ENCODE results near the gene CCDC141. TPM values are rescaled to one million over a fixed set of nuclear protein-coding genes. Genes with fewer than 3 reads are reported as not detected.
"Not testable (repeated sequence)": the region's sequence is repeated elsewhere in the genome, so short reads cannot be mapped to it uniquely, and the experiment has no call there.

Gene CCDC141
- total and polyA plus RNA-seq, 5 experiments from 2014 or later, result 4.2 to 27.0 (median 12.0) TPM

- H3K27me3 Mint-ChIP-seq, result no peaks in the 10 kb centered on the region
- peaks cover 22 to 33% (median 26%) of the 10 kb centered on the region in 4 donors for H3K4me1 Mint-ChIP-seq
- POLR2A ChIA-PET, result interaction anchor here (0.8 to 2.0 kb wide), 6 partner anchors 10 to 65 kb away, joined by 3 to 29 read pairs (median 6); partner anchors contain the start of gene CCDC141
- peaks cover 8 to 32% (median 24%) of the 10 kb centered on the region in 3 donors for H3K36me3 Mint-ChIP-seq
- ATAC-seq (peak; percentile 91 to 94), DNase-seq (peak in 5 of 10 donors; percentile 13 to 70 (median 49))
- H3K4me3 Mint-ChIP-seq, result peak overlapping the region; percentile 71 to 91 (median 84)
- peak overlapping the region; percentile 94 to 100 (median 98) for H3K27ac Mint-ChIP-seq
- H3K9me3 Mint-ChIP-seq, result peaks cover 13 to 21% (median 17%) of the 10 kb centered on the region in 9 donors
These were observed 18.1 kb downstream of the CCDC141 start for GRCh38 chr2:179031731-179032408.

- Mint-ChIP-seq H3K27me3 (no peaks in the 10 kb centered on the region), H3K36me3 (peaks cover 10 to 30% (median 29%) of the 10 kb centered on the region in 3 donors), H3K4me1 (peaks cover 7 to 37% (median 26%) of the 10 kb centered on the region in 4 donors), H3K27ac (peak overlapping the region; percentile 65 to 92 (median 86)), H3K4me3 (peak overlapping the region in 5 of 10 donors; percentile 7 to 37 (median 30)), H3K9me3 (peaks cover 14 to 42% (median 23%) of the 10 kb centered on the region in 9 donors)
- POLR2A ChIA-PET, result no interaction called here
- ATAC-seq (peak in 1 of 2 donors; percentile 37), DNase-seq (no peak)
These were observed 25.5 kb downstream of the CCDC141 start for GRCh38 chr2:179024445-179024844.

GRCh38 chr2:179022685-179023084, 27.3 kb downstream of the CCDC141 start:
- ATAC-seq, result no peak
- H3K36me3 Mint-ChIP-seq, result peaks cover 5 to 20% (median 17%) of the 10 kb centered on the region in 3 donors

GRCh38 chr2:179021258-179021657, 28.7 kb downstream of the CCDC141 start:
- ATAC-seq, result no peak

More at GRCh38 chr2:179022685-179023084, 27.3 kb downstream of the CCDC141 start:
- peak overlapping the region in 1 of 10 donors; percentile 0 for H3K27ac Mint-ChIP-seq
- POLR2A ChIA-PET, result interaction anchor here (1.4 kb wide), 1 partner anchor 8 kb away, joined by 5 read pairs; no protein-coding TSS in a partner anchor
- H3K27me3 Mint-ChIP-seq, result no peaks in the 10 kb centered on the region
- peaks cover 2 to 28% (median 12%) of the 10 kb centered on the region in 9 donors for H3K9me3 Mint-ChIP-seq
- H3K4me1 Mint-ChIP-seq, result peaks cover 6 to 45% (median 34%) of the 10 kb centered on the region in 4 donors
- no peak for DNase-seq
- no peak overlapping the region for H3K4me3 Mint-ChIP-seq

GRCh38 chr2:179020156-179020750, 29.7 kb downstream of the CCDC141 start:
- Mint-ChIP-seq H3K36me3 (peaks cover 0 to 2% (median 1%) of the 10 kb centered on the region in 3 donors), H3K4me1 (peaks cover 5 to 42% (median 30%) of the 10 kb centered on the region in 4 donors), H3K27me3 (no peaks in the 10 kb centered on the region), H3K9me3 (peaks cover 0 to 5% (median under 1%) of the 10 kb centered on the region in 9 donors), H3K27ac (no peak overlapping the region), H3K4me3 (no peak overlapping the region)
- POLR2A ChIA-PET, result interaction anchor here (1.4 kb wide), 2 partner anchors 11 to 24 kb away, joined by 4 to 7 read pairs; no protein-coding TSS in a partner anchor
- ATAC-seq, result peak; percentile 74 to 77
- DNase-seq, result peak in 8 of 10 donors; percentile 17 to 64 (median 28)

More at GRCh38 chr2:179021258-179021657, 28.7 kb downstream of the CCDC141 start:
- Mint-ChIP-seq H3K27ac (peak overlapping the region in 3 of 10 donors; percentile 8 to 50 (median 25)), H3K36me3 (peaks cover 0 to 9% (median 6%) of the 10 kb centered on the region in 3 donors), H3K27me3 (no peaks in the 10 kb centered on the region), H3K4me1 (peaks cover 5 to 47% (median 35%) of the 10 kb centered on the region in 4 donors), H3K9me3 (peaks cover 0 to 14% (median 7%) of the 10 kb centered on the region in 9 donors), H3K4me3 (no peak overlapping the region)
- no peak for DNase-seq
- POLR2A ChIA-PET, result interaction anchor here (1.4 kb wide), 2 partner anchors 10 to 23 kb away, joined by 4 to 5 read pairs; no protein-coding TSS in a partner anchor

- Mint-ChIP-seq H3K27ac (no peak overlapping the region), H3K9me3 (peaks cover 0 to 2% (median 0%) of the 10 kb centered on the region in 9 donors), H3K27me3 (no peaks in the 10 kb centered on the region), H3K4me3 (no peak overlapping the region), H3K36me3 (peaks cover 0 to 5% (median 0%) of the 10 kb centered on the region in 3 donors), H3K4me1 (peaks cover 6 to 32% (median 21%) of the 10 kb centered on the region in 4 donors)
- DNase-seq (no peak), ATAC-seq (no peak)
- POLR2A ChIA-PET, result no interaction called here
These were observed 30.7 kb downstream of the CCDC141 start for GRCh38 chr2:179019260-179019659.

GRCh38 chr2:179017773-179018357, 32.1 kb downstream of the CCDC141 start:
- POLR2A ChIA-PET, result no interaction called here
- H3K4me1 Mint-ChIP-seq, result peaks cover 9 to 24% (median 18%) of the 10 kb centered on the region in 4 donors
- H3K36me3 Mint-ChIP-seq, result peaks cover 0 to 11% (median 2%) of the 10 kb centered on the region in 3 donors
- ATAC-seq (peak; percentile 32 to 35), DNase-seq (no peak)
- H3K27ac Mint-ChIP-seq, result peak overlapping the region in 7 of 10 donors; percentile 3 to 63 (median 57)
- H3K4me3 Mint-ChIP-seq, result peak overlapping the region in 1 of 10 donors; percentile 5
- peaks cover 0 to 8% (median 2%) of the 10 kb centered on the region in 9 donors for H3K9me3 Mint-ChIP-seq
- no peaks in the 10 kb centered on the region for H3K27me3 Mint-ChIP-seq

GRCh38 chr2:179014189-179014588, 35.7 kb downstream of the CCDC141 start:
- H3K27me3 Mint-ChIP-seq, DNase-seq, H3K27ac Mint-ChIP-seq, H3K4me3 Mint-ChIP-seq, POLR2A ChIA-PET, ATAC-seq: not testable (repeated sequence)
- H3K4me1 Mint-ChIP-seq, result peaks cover 9 to 22% (median 19%) of the 10 kb centered on the region in 4 donors
- H3K36me3 Mint-ChIP-seq, result peaks cover 2 to 37% (median 24%) of the 10 kb centered on the region in 3 donors
- peaks cover 5 to 35% (median 22%) of the 10 kb centered on the region in 9 donors for H3K9me3 Mint-ChIP-seq

GRCh38 chr2:179005976-179006375, 44.0 kb downstream of the CCDC141 start:
- POLR2A ChIA-PET, result no interaction called here
- Mint-ChIP-seq H3K27ac (no peak overlapping the region), H3K36me3 (peaks cover 10 to 28% (median 16%) of the 10 kb centered on the region in 3 donors)

GRCh38 chr2:178999476-178999875, 50.5 kb downstream of the CCDC141 start:
- ATAC-seq, result no peak
- H3K27me3 Mint-ChIP-seq, result no peaks in the 10 kb centered on the region
- peaks cover 0 to 11% (median 8%) of the 10 kb centered on the region in 9 donors for H3K9me3 Mint-ChIP-seq
- DNase-seq, result no peak
- H3K27ac Mint-ChIP-seq, result peak overlapping the region in 2 of 10 donors; percentile 7 to 26
- POLR2A ChIA-PET, result no interaction called here
- H3K36me3 Mint-ChIP-seq, result peaks cover 10 to 18% (median 12%) of the 10 kb centered on the region in 3 donors
- peak overlapping the region in 2 of 10 donors; percentile 3 for H3K4me3 Mint-ChIP-seq
- H3K4me1 Mint-ChIP-seq, result peaks cover 10 to 23% (median 19%) of the 10 kb centered on the region in 4 donors

More at GRCh38 chr2:179005976-179006375, 44.0 kb downstream of the CCDC141 start:
- H3K4me3 Mint-ChIP-seq, result no peak overlapping the region
- no peak for ATAC-seq
- no peaks in the 10 kb centered on the region for H3K27me3 Mint-ChIP-seq
- H3K9me3 Mint-ChIP-seq, result peaks cover 3 to 18% (median 11%) of the 10 kb centered on the region in 9 donors
- no peak for DNase-seq
- H3K4me1 Mint-ChIP-seq, result peaks cover 0 to 15% (median 5%) of the 10 kb centered on the region in 4 donors

- peaks cover 11 to 27% (median 12%) of the 10 kb centered on the region in 3 donors for H3K36me3 Mint-ChIP-seq
- no peak for DNase-seq
- no peak for ATAC-seq
- no peaks in the 10 kb centered on the region for H3K27me3 Mint-ChIP-seq
- H3K4me3 Mint-ChIP-seq, result no peak overlapping the region
- H3K4me1 Mint-ChIP-seq, result peaks cover 10 to 23% (median 19%) of the 10 kb centered on the region in 4 donors
- H3K9me3 Mint-ChIP-seq, result peaks cover 0 to 19% (median 8%) of the 10 kb centered on the region in 9 donors
- H3K27ac Mint-ChIP-seq, result peak overlapping the region in 2 of 10 donors; percentile 7 to 42
- POLR2A ChIA-PET, result no interaction called here
These were observed 51.4 kb downstream of the CCDC141 start for GRCh38 chr2:178998539-178998938.

- Mint-ChIP-seq H3K27me3 (no peaks in the 10 kb centered on the region), H3K4me3 (no peak overlapping the region), H3K4me1 (peaks cover 10 to 23% (median 19%) of the 10 kb centered on the region in 4 donors), H3K27ac (peak overlapping the region in 2 of 10 donors; percentile 36 to 48), H3K9me3 (peaks cover 0 to 24% (median 9%) of the 10 kb centered on the region in 9 donors), H3K36me3 (peaks cover 11 to 34% (median 12%) of the 10 kb centered on the region in 3 donors)
- POLR2A ChIA-PET, result no interaction called here
- no peak for ATAC-seq
- DNase-seq, result no peak
These were observed 52.5 kb downstream of the CCDC141 start for GRCh38 chr2:178997477-178997876.
